ENCODE measurements around the gene DBI. TPM values are rescaled to one million over a fixed set of nuclear protein-coding genes. Genes with fewer than 3 reads are reported as not detected.

DBI gene
- total and polyA plus RNA-seq, 2 of the 13 experiments (the other 11 are each of a cell fraction or from before 2014, with no cell fraction given): 330 to 659 TPM

- TF ChIP-seq TSC22D2 (CRISPR knock-in tag; IDR thresholded peaks at IDR 0.05; ENCODE audit: borderline replicate concordance) (peak; percentile 94), ZNF557 (CRISPR knock-in tag; IDR thresholded peaks at IDR 0.05) (peak; percentile 51; the same call in 1 of the 2 replicates), PHF20 (CRISPR knock-in tag; IDR thresholded peaks at IDR 0.05) (peak; percentile 90), BCL6 (CRISPR knock-in tag; IDR thresholded peaks at IDR 0.05) (peak; percentile 79), FOSL2 (CRISPR knock-in tag; IDR thresholded peaks at IDR 0.05) (peak; percentile 77), TARDBP (CRISPR knock-in tag; IDR thresholded peaks at IDR 0.05) (peak; percentile 97), ZNF713 (CRISPR knock-in tag; IDR thresholded peaks at IDR 0.05) (0 out of 2 replicates have a peak, but pooled peaks have one; percentile 8), ZNF549 (CRISPR knock-in tag; IDR thresholded peaks at IDR 0.05) (no peak), PHF21A (CRISPR knock-in tag; IDR thresholded peaks at IDR 0.05) (peak; percentile 96), POLR2A (IDR thresholded peaks at IDR 0.05; ENCODE audit: insufficient read depth in 1 of 2, low read depth in 2 of 2, low read length in 2 of 2) (peak; percentile 87 to 98), SRY (CRISPR knock-in tag; IDR thresholded peaks at IDR 0.05) (peak; percentile 97; the same call in 1 of the 2 replicates), ZNF17 (CRISPR knock-in tag; IDR thresholded peaks at IDR 0.05) (no peak), TRAFD1 (CRISPR knock-in tag; IDR thresholded peaks at IDR 0.05; ENCODE audit: borderline replicate concordance) (peak; percentile 23; the same call in 1 of the 2 replicates), HMG20A (CRISPR knock-in tag; IDR thresholded peaks at IDR 0.05; ENCODE audit: borderline replicate concordance) (peak; percentile 42; the same call in 1 of the 2 replicates), NR2F1 (CRISPR knock-in tag; IDR thresholded peaks at IDR 0.05) (0 out of 4 replicates have a peak, but pooled peaks have one; percentile 3 to 24), FOXC1 (CRISPR knock-in tag; IDR thresholded peaks at IDR 0.05; ENCODE audit: borderline replicate concordance) (peak; percentile 96), POLR2AphosphoS2 (IDR thresholded peaks at IDR 0.05; ENCODE audit: low read depth, low read length) (no peak), NR2C2 (CRISPR knock-in tag; IDR thresholded peaks at IDR 0.05; ENCODE audit: borderline replicate concordance) (peak; percentile 88), ZNF710 (CRISPR knock-in tag; IDR thresholded peaks at IDR 0.05; ENCODE audit: borderline replicate concordance) (peak; percentile 69), SMC3 (IDR thresholded peaks at IDR 0.05; ENCODE audit: low read length) (peak; percentile 27; the same call in 1 of the 2 replicates), ZNF660 (CRISPR knock-in tag; IDR thresholded peaks at IDR 0.05; ENCODE audit: borderline replicate concordance, low read depth) (no peak), ZMAT3 (CRISPR knock-in tag; conservative IDR thresholded peaks at IDR 0.05) (peak; percentile 64), ZNF362 (CRISPR knock-in tag; IDR thresholded peaks at IDR 0.05; ENCODE audit: borderline replicate concordance) (no peak; the same call in 1 of the 2 replicates), JUND (CRISPR knock-in tag; IDR thresholded peaks at IDR 0.05) (peak; percentile 69; the same call in 1 of the 2 replicates), ZSCAN30 (CRISPR knock-in tag; IDR thresholded peaks at IDR 0.05) (no peak), MBD4 (IDR thresholded peaks at IDR 0.05; ENCODE audit: borderline replicate concordance, low read length) (no peak), ZNF577 (CRISPR knock-in tag; IDR thresholded peaks at IDR 0.05; ENCODE audit: borderline replicate concordance, low read depth) (no peak)
Observed at GRCh38 chr2:119366649-119367471, at the start of gene DBI, which contains the start of gene C2orf76 (continued).

All from HepG2 (cell line).